ENCODE measurements around the gene PJA1. TPM values are rescaled to one million over a fixed set of nuclear protein-coding genes. Genes with fewer than 3 reads are reported as not detected.

The PJA1 gene
- total RNA-seq, 1 donor from 2014 or later: 37.8 TPM

GRCh38 chrX:69152417-69152841, 12.8 kb downstream of the PJA1 start:
- no peak for TF ChIP-seq CTCF (IDR thresholded peaks at IDR 0.05; ENCODE audit: insufficient read depth, low read length, poor library complexity, severe bottlenecking)
- Histone ChIP-seq H3K36me3 (ENCODE audit: control insufficient read depth, insufficient read depth, low read length) (no peaks in the 10 kb centered on the region), H3K4me3 (ENCODE audit: low read depth, low read length) (no peak overlapping the region), H3K27me3 (ENCODE audit: control insufficient read depth, insufficient read depth, low read length) (peaks cover 2% of the 10 kb centered on the region)
- no peak for DNase-seq (ENCODE audit: low read depth)

GRCh38 chrX:69151866-69152284, 13.4 kb downstream of the PJA1 start:
- H3K4me3 ChIP-seq (ENCODE audit: low read depth, low read length): no peak overlapping the region
- no peaks in the 10 kb centered on the region for H3K36me3 ChIP-seq (ENCODE audit: control insufficient read depth, insufficient read depth, low read length)
- peaks cover 2% of the 10 kb centered on the region for H3K27me3 ChIP-seq (ENCODE audit: control insufficient read depth, insufficient read depth, low read length)
- no peak for TF ChIP-seq CTCF (IDR thresholded peaks at IDR 0.05; ENCODE audit: insufficient read depth, low read length, poor library complexity, severe bottlenecking)
- DNase-seq (ENCODE audit: low read depth): no peak

GRCh38 chrX:69150281-69150960, 14.8 kb downstream of the PJA1 start:
- DNase-seq (ENCODE audit: low read depth): no peak
- no peaks in the 10 kb centered on the region for H3K36me3 ChIP-seq (ENCODE audit: control insufficient read depth, insufficient read depth, low read length)
- peaks cover under 1% of the 10 kb centered on the region for H3K27me3 ChIP-seq (ENCODE audit: control insufficient read depth, insufficient read depth, low read length)
- no peak for TF ChIP-seq CTCF (IDR thresholded peaks at IDR 0.05; ENCODE audit: insufficient read depth, low read length, poor library complexity, severe bottlenecking)
- no peak overlapping the region for H3K4me3 ChIP-seq (ENCODE audit: low read depth, low read length)

GRCh38 chrX:69149466-69150280, 15.6 kb downstream of the PJA1 start:
- DNase-seq (ENCODE audit: low read depth): no peak
- Histone ChIP-seq H3K4me3 (ENCODE audit: low read depth, low read length) (no peak overlapping the region), H3K36me3 (ENCODE audit: control insufficient read depth, insufficient read depth, low read length) (no peaks in the 10 kb centered on the region), H3K27me3 (ENCODE audit: control insufficient read depth, insufficient read depth, low read length) (no peaks in the 10 kb centered on the region)
- TF ChIP-seq CTCF (IDR thresholded peaks at IDR 0.05; ENCODE audit: insufficient read depth, low read length, poor library complexity, severe bottlenecking): no peak

GRCh38 chrX:69148946-69149345, 16.3 kb downstream of the PJA1 start:
- no peaks in the 10 kb centered on the region for H3K36me3 ChIP-seq (ENCODE audit: control insufficient read depth, insufficient read depth, low read length)
- H3K27me3 ChIP-seq (ENCODE audit: control insufficient read depth, insufficient read depth, low read length): no peaks in the 10 kb centered on the region
- DNase-seq (ENCODE audit: low read depth): no peak
- H3K4me3 ChIP-seq (ENCODE audit: low read depth, low read length): no peak overlapping the region
- no peak for TF ChIP-seq CTCF (IDR thresholded peaks at IDR 0.05; ENCODE audit: insufficient read depth, low read length, poor library complexity, severe bottlenecking)

Measured in kidney epithelial cell (primary cell).